Suprapubic skin (tissue), 4 donors: ENCODE data around the gene B3GNT5. TPM values are rescaled to one million over a fixed set of nuclear protein-coding genes. Genes with fewer than 3 reads are reported as not detected.

Source experiments
- DNase-seq, 2 donors: peaks; one replicate each; pipeline ENCODE4 v3.0.0-alpha.2; 2019; ENCODE audit warnings: low spot score in 2 of 2
- H3K27ac ChIP-seq: fragments of 200-600 bp; sonication (generic); one replicate; pipeline ENCODE4 v1.5.1; 2019
- H3K27me3 ChIP-seq: fragments of 200-600 bp; sonication (generic); one replicate; pipeline ENCODE4 v1.5.1; 2019
- H3K36me3 ChIP-seq: fragments of 200-600 bp; sonication (generic); one replicate; pipeline ENCODE4 v1.5.1; 2019
- H3K4me1 ChIP-seq: fragments of 200-600 bp; sonication (generic); one replicate; pipeline ENCODE4 v1.5.1; 2019
- H3K4me3 ChIP-seq: fragments of 200-600 bp; sonication (generic); one replicate; pipeline ENCODE4 v1.5.1; 2019; ENCODE audit warnings: mild to moderate bottlenecking
- H3K9me3 ChIP-seq: fragments of 200-600 bp; sonication (generic); one replicate; pipeline ENCODE4 v1.5.1; 2019
- CTCF ChIP-seq, 2 donors: fragments of 200-600 bp in 1 of 2; fragments of 450-650 bp in 1 of 2; sonication (generic) in 1 of 2; IDR thresholded peaks; one replicate each; pipeline ENCODE4 v1.5.1; 2016 to 2019; ENCODE audit warnings: antibody characterized with exemption in 2 of 2, mild to moderate bottlenecking in 1 of 2, moderate library complexity in 1 of 2
- EP300 ChIP-seq: sonication (generic); formaldehyde crosslinking; IDR thresholded peaks from one replicate; pipeline ENCODE4 v1.6.1; 2017; ENCODE audit warnings: antibody characterized with exemption
- POLR2A ChIP-seq, 2 donors: fragments of 450-650 bp; IDR thresholded peaks; one replicate each; pipeline ENCODE4 v1.6.1; 2017; ENCODE audit warnings: antibody characterized with exemption in 2 of 2, mild to moderate bottlenecking in 2 of 2, moderate library complexity in 2 of 2
- POLR2AphosphoS5 ChIP-seq, 3 donors: sonication (generic); formaldehyde crosslinking; IDR thresholded peaks; one replicate each; pipeline ENCODE4 v1.6.1; 2017; ENCODE audit warnings: antibody characterized with exemption in 3 of 3
- WGBS: methylation state at CpG from one replicate; pipeline ENCODE4 v1.1.5; 2018; 5-methylcytosine and 5-hydroxymethylcytosine counted together
- total RNA-seq, 4 donors: library from RNA; depleted of rRNA; stranded (reverse); fragments of >200 nt; gene quantifications; one replicate each; pipeline ENCODE4 v1.1.0, GENCODE V29; 2016

B3GNT5 gene, protein sequence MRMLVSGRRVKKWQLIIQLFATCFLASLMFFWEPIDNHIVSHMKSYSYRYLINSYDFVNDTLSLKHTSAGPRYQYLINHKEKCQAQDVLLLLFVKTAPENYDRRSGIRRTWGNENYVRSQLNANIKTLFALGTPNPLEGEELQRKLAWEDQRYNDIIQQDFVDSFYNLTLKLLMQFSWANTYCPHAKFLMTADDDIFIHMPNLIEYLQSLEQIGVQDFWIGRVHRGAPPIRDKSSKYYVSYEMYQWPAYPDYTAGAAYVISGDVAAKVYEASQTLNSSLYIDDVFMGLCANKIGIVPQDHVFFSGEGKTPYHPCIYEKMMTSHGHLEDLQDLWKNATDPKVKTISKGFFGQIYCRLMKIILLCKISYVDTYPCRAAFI
- total RNA-seq = 10 to 100 TPM; 14.6 to 30.8 (median 27.5) TPM

- Histone ChIP-seq H3K4me1 (peaks cover 20% of the 10 kb centered on the region), H3K9me3 (no peaks in the 10 kb centered on the region), H3K27ac (peak within 1 kb of the TSS; percentile 97), H3K4me3 (peak within 1 kb of the TSS; percentile 97), H3K36me3 (no peaks in the 10 kb centered on the region), H3K27me3 (no peaks in the 10 kb centered on the region)
- 0% methylated on average over 9 of the region's 43 CpGs for WGBS
- TF ChIP-seq EP300 (no peak), POLR2A (IDR thresholded peaks at IDR 0.05) (no peak), CTCF (IDR thresholded peaks at IDR 0.05) (no peak)
- DNase-seq = peak in 1 of 2 donors; percentile 87
Observed at GRCh38 chr3:183252973-183253527, at the start of gene B3GNT5. Gene B3GNT5 (plus strand): TSS chr3:183253253. CDS start chr3:183269799, 16,546 bp downstream.

DNA sequence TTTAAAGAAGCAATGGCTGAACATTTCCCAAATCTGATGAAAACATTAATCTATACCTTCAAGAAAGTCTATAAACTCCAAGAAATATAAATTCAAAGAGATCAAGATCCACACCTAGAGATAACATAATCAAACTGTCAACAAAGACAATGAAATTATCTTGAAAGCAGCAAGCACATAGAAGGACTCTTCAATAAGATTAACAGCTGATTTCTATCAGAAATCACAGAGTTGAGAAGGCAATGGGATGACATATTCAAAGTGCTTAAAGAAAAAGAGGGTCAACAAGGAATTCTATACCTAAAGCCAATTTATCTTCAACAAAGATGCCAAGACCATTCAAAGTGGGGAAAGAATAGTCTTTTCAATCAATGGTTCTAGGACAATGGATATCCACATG, 49.4 kb upstream of the B3GNT5 start:
- Histone ChIP-seq H3K4me1 (no peaks in the 10 kb centered on the region), H3K27ac (no peak overlapping the region), H3K9me3 (peaks cover 9% of the 10 kb centered on the region), H3K36me3 (no peaks in the 10 kb centered on the region), H3K4me3 (no peak overlapping the region), H3K27me3 (no peaks in the 10 kb centered on the region)
- DNase-seq = no peak
- TF ChIP-seq POLR2AphosphoS5 (IDR thresholded peaks at IDR 0.05) = no peak
- TF ChIP-seq EP300 = no peak
- no peak for TF ChIP-seq POLR2A (IDR thresholded peaks at IDR 0.05)
- no peak for TF ChIP-seq CTCF (IDR thresholded peaks at IDR 0.05)

DNA sequence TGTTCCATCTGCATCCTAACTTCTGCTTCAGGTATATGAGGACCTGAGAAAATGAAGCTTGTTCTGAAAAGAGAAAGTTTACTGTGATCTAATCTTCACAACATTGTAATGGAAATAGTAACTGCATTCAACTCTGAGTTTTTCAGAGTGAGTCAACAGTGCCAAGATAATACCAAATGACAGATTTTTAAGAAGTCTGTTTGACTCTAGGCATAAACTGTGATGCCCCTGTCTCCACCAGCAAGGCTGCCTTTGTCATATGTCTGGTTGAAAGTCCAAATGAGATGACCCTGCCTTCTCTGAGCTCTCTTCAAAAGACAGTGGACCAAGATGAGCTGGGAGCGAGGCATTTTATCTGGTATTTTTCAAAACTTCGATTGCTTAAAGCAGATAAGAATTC, 44.8 kb upstream of the B3GNT5 start:
- Histone ChIP-seq H3K27me3 (no peaks in the 10 kb centered on the region), H3K27ac (no peak overlapping the region), H3K36me3 (no peaks in the 10 kb centered on the region), H3K4me1 (peaks cover 14% of the 10 kb centered on the region), H3K4me3 (no peak overlapping the region), H3K9me3 (peaks cover 7% of the 10 kb centered on the region)
- no peak for TF ChIP-seq CTCF (IDR thresholded peaks at IDR 0.05)
- WGBS = 84% methylated on average over 2 of the region's 2 CpGs
- DNase-seq = no peak

DNA sequence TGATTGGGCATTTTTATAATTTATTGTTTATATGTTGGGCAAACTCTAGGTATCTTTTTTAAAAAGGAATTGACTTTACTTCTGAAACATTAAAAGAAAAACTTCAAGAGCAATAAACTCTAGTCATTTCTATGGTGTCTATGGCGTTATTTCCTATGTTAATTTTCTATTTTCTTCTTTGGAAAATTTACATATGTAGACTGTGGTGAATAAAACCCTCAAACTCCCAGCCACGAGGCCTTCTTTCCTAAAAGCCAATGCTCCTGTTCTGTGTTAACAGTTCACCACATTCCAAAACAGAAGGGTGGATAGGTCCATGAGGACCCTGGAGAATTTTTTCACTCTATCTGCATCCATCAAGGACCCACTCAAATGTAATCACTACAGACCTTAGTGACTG, 44.3 kb upstream of the B3GNT5 start:
- Histone ChIP-seq H3K36me3 (no peaks in the 10 kb centered on the region), H3K4me3 (no peak overlapping the region), H3K27me3 (no peaks in the 10 kb centered on the region), H3K9me3 (peaks cover 2% of the 10 kb centered on the region), H3K27ac (no peak overlapping the region), H3K4me1 (peaks cover 14% of the 10 kb centered on the region)
- no peak for TF ChIP-seq EP300
- TF ChIP-seq CTCF (IDR thresholded peaks at IDR 0.05) = no peak
- no peak for TF ChIP-seq POLR2AphosphoS5 (IDR thresholded peaks at IDR 0.05)
- TF ChIP-seq POLR2A (IDR thresholded peaks at IDR 0.05) = no peak
- 87% methylated on average over 2 of the region's 2 CpGs for WGBS
- DNase-seq = no peak

GRCh38 chr3:183210341-183210740, 42.7 kb upstream of the B3GNT5 start:
- no peak for DNase-seq
- Histone ChIP-seq H3K27ac (peak overlapping the region; percentile 69), H3K9me3 (no peaks in the 10 kb centered on the region), H3K27me3 (no peaks in the 10 kb centered on the region), H3K36me3 (no peaks in the 10 kb centered on the region), H3K4me3 (no peak overlapping the region), H3K4me1 (peaks cover 14% of the 10 kb centered on the region)
- TF ChIP-seq EP300 (no peak), POLR2A (IDR thresholded peaks at IDR 0.05) (no peak), POLR2AphosphoS5 (IDR thresholded peaks at IDR 0.05) (no peak), CTCF (IDR thresholded peaks at IDR 0.05) (no peak)
- WGBS = 37% methylated on average over 5 of the region's 5 CpGs
